HS-27A (cell line): Measurements from ENCODE around the gene ADAM22.

ENCODE experiments used
- DNase-seq: peaks from one replicate; pipeline ENCODE4 v3.0.0-alpha.2; 2012; ENCODE audit warnings: low read depth, missing footprints

ADAM22 gene

GRCh38 chr7:88217675-88218428, 283.8 kb downstream of the ADAM22 start:
- no peak for DNase-seq

- no peak for DNase-seq
Measured at GRCh38 chr7:88218429-88218745, 284.3 kb downstream of the ADAM22 start.

GRCh38 chr7:88218836-88219605, 285.0 kb downstream of the ADAM22 start:
- no peak for DNase-seq

GRCh38 chr7:88219781-88220747, 286.0 kb downstream of the ADAM22 start, which contains the start of gene SRI:
TSS of gene SRI (minus strand) at chr7:88220038. CDS start at chr7:88220026, 12 bp downstream.
- DNase-seq, result peak; percentile 57

- DNase-seq, result no peak
Measured at GRCh38 chr7:88223265-88223664, 289.2 kb downstream of the ADAM22 start.

GRCh38 chr7:88224601-88225275, 290.7 kb downstream of the ADAM22 start:
- no peak for DNase-seq

- DNase-seq, result no peak
Measured at GRCh38 chr7:88226201-88226600, 292.1 kb downstream of the ADAM22 start.

- DNase-seq, result peak; percentile 48
Measured at GRCh38 chr7:88226886-88227516, 292.9 kb downstream of the ADAM22 start.

- DNase-seq, result no peak
Measured at GRCh38 chr7:88229302-88229995, 295.4 kb downstream of the ADAM22 start.

GRCh38 chr7:88230646-88231045, 296.6 kb downstream of the ADAM22 start:
- no peak for DNase-seq

GRCh38 chr7:88233828-88234227, 299.8 kb downstream of the ADAM22 start:
- DNase-seq, result no peak

- no peak for DNase-seq
Measured at GRCh38 chr7:88239852-88240251, 305.8 kb downstream of the ADAM22 start.

- no peak for DNase-seq
Measured at GRCh38 chr7:88243345-88243909, 309.4 kb downstream of the ADAM22 start.

GRCh38 chr7:88244258-88244657, 310.2 kb downstream of the ADAM22 start:
- DNase-seq, result no peak
